Measurements from ENCODE around the gene RMND1.

Gene RMND1

GRCh38 chr6:151495380-151495779, 43.5 kb upstream of the RMND1 start:
- H2BK15ac ChIP-seq (ENCODE audit: low read length) = no peak overlapping the region
- no peak overlapping the region for H2AFZ ChIP-seq (ENCODE audit: low read length)
- no peak overlapping the region for H2BK120ac ChIP-seq (ENCODE audit: low read depth, low read length)
- no peak overlapping the region for H3K4me2 ChIP-seq (ENCODE audit: insufficient read depth, low read length, poor library complexity, severe bottlenecking)
- no peak overlapping the region for H2AK5ac ChIP-seq (ENCODE audit: low read depth, low read length)
- H3K9ac ChIP-seq (ENCODE audit: low read depth, low read length, poor library complexity) = no peak overlapping the region
- H3K79me1 ChIP-seq (ENCODE audit: low read depth, low read length) = no peaks in the 10 kb centered on the region
- no peaks in the 10 kb centered on the region for H3K9me3 ChIP-seq (replicated peaks in 1 of 2; ENCODE audit: control insufficient read depth in 2 of 2, insufficient read depth in 1 of 2, low read depth in 1 of 2, low read length in 2 of 2)
- H3K4me1 ChIP-seq (ENCODE audit: control insufficient read depth in 2 of 2, insufficient read depth in 1 of 2, low read depth in 1 of 2, low read length in 2 of 2) = peaks cover 2 to 3% of the 10 kb centered on the region in 2 donors
- WGBS, 2 donors (ENCODE audit: extremely low coverage in 2 of 2, insufficient read length in 2 of 2, insufficient replicate concordance in 1 of 2) = no CpG with 5 or more reads among the region's 9 CpGs
- no peak for DNase-seq (ENCODE audit: low spot score)
- H3K18ac ChIP-seq (ENCODE audit: low read length) = no peak overlapping the region
- peaks cover 0 to 34% (median 22%) of the 10 kb centered on the region in 3 experiments for H3K27me3 ChIP-seq (ENCODE audit: control insufficient read depth in 3 of 3, insufficient read depth in 3 of 3, low read depth in 1 of 3, low read length in 3 of 3)
- no peak overlapping the region for H3K4ac ChIP-seq (ENCODE audit: low read length)
- no peak overlapping the region for H3K27ac ChIP-seq (replicated peaks; ENCODE audit: low read length)
- no peak overlapping the region for H3K23ac ChIP-seq (ENCODE audit: low read depth, low read length, poor library complexity)
- no peaks in the 10 kb centered on the region for H3K36me3 ChIP-seq (replicated peaks in 1 of 2; ENCODE audit: control insufficient read depth in 2 of 2, insufficient read depth in 2 of 2, low read length in 2 of 2)
- no peak overlapping the region for H4K91ac ChIP-seq (ENCODE audit: low read depth, low read length, poor library complexity)
- H3K14ac ChIP-seq (ENCODE audit: low read length) = no peak overlapping the region
- no peak overlapping the region for H4K8ac ChIP-seq (ENCODE audit: low read depth, low read length)
- H3K4me3 ChIP-seq (ENCODE audit: low read length in 2 of 2) = no peak overlapping the region
- H2BK5ac ChIP-seq (ENCODE audit: low read length) = no peak overlapping the region
- H2BK12ac ChIP-seq (ENCODE audit: low read length) = no peak overlapping the region

GRCh38 chr6:151494936-151495320, 43.0 kb upstream of the RMND1 start:
- DNase-seq (ENCODE audit: low spot score) = no peak
- H3K27me3 ChIP-seq (ENCODE audit: control insufficient read depth in 3 of 3, insufficient read depth in 3 of 3, low read depth in 1 of 3, low read length in 3 of 3) = peaks cover 0 to 34% (median 22%) of the 10 kb centered on the region in 3 experiments
- H3K36me3 ChIP-seq (replicated peaks in 1 of 2; ENCODE audit: control insufficient read depth in 2 of 2, insufficient read depth in 2 of 2, low read length in 2 of 2) = no peaks in the 10 kb centered on the region
- H3K4ac ChIP-seq (ENCODE audit: low read length) = no peak overlapping the region
- no peak overlapping the region for H3K27ac ChIP-seq (replicated peaks; ENCODE audit: low read length)
- no peak overlapping the region for H2BK15ac ChIP-seq (ENCODE audit: low read length)
- H3K79me1 ChIP-seq (ENCODE audit: low read depth, low read length) = no peaks in the 10 kb centered on the region
- peaks cover 2 to 3% of the 10 kb centered on the region in 2 donors for H3K4me1 ChIP-seq (ENCODE audit: control insufficient read depth in 2 of 2, insufficient read depth in 1 of 2, low read depth in 1 of 2, low read length in 2 of 2)
- H2BK5ac ChIP-seq (ENCODE audit: low read length) = no peak overlapping the region
- no peak overlapping the region for H3K23ac ChIP-seq (ENCODE audit: low read depth, low read length, poor library complexity)
- H2BK12ac ChIP-seq (ENCODE audit: low read length) = no peak overlapping the region
- H3K9me3 ChIP-seq (replicated peaks in 1 of 2; ENCODE audit: control insufficient read depth in 2 of 2, insufficient read depth in 1 of 2, low read depth in 1 of 2, low read length in 2 of 2) = no peaks in the 10 kb centered on the region
- no CpG with 5 or more reads among the region's 4 CpGs for WGBS, 2 donors (ENCODE audit: extremely low coverage in 2 of 2, insufficient read length in 2 of 2, insufficient replicate concordance in 1 of 2)
- no peak overlapping the region for H4K91ac ChIP-seq (ENCODE audit: low read depth, low read length, poor library complexity)
- no peak overlapping the region for H2BK120ac ChIP-seq (ENCODE audit: low read depth, low read length)
- no peak overlapping the region for H3K18ac ChIP-seq (ENCODE audit: low read length)
- peak overlapping the region in 1 of 2 donors; percentile 51 for H3K4me3 ChIP-seq (ENCODE audit: low read length in 2 of 2)
- peak overlapping the region; percentile 91 for H2AFZ ChIP-seq (ENCODE audit: low read length)
- H3K14ac ChIP-seq (ENCODE audit: low read length) = no peak overlapping the region
- no peak overlapping the region for H4K8ac ChIP-seq (ENCODE audit: low read depth, low read length)
- peak overlapping the region; percentile 86 for H3K9ac ChIP-seq (ENCODE audit: low read depth, low read length, poor library complexity)
- H3K4me2 ChIP-seq (ENCODE audit: insufficient read depth, low read length, poor library complexity, severe bottlenecking) = no peak overlapping the region
- H2AK5ac ChIP-seq (ENCODE audit: low read depth, low read length) = no peak overlapping the region

GRCh38 chr6:151494235-151494935, 42.5 kb upstream of the RMND1 start:
- Histone ChIP-seq H3K9ac (ENCODE audit: low read depth, low read length, poor library complexity) (peak overlapping the region; percentile 86), H2AK5ac (ENCODE audit: low read depth, low read length) (no peak overlapping the region), H2BK5ac (ENCODE audit: low read length) (no peak overlapping the region), H2BK120ac (ENCODE audit: low read depth, low read length) (no peak overlapping the region), H2BK12ac (ENCODE audit: low read length) (no peak overlapping the region), H3K79me1 (ENCODE audit: low read depth, low read length) (no peaks in the 10 kb centered on the region), H4K91ac (ENCODE audit: low read depth, low read length, poor library complexity) (no peak overlapping the region), H3K14ac (ENCODE audit: low read length) (no peak overlapping the region), H3K36me3 (replicated peaks in 1 of 2; ENCODE audit: control insufficient read depth in 2 of 2, insufficient read depth in 2 of 2, low read length in 2 of 2) (no peaks in the 10 kb centered on the region), H3K9me3 (replicated peaks in 1 of 2; ENCODE audit: control insufficient read depth in 2 of 2, insufficient read depth in 1 of 2, low read depth in 1 of 2, low read length in 2 of 2) (no peaks in the 10 kb centered on the region), H3K18ac (ENCODE audit: low read length) (peak overlapping the region; percentile 74), H4K8ac (ENCODE audit: low read depth, low read length) (no peak overlapping the region), H3K27me3 (ENCODE audit: control insufficient read depth in 3 of 3, insufficient read depth in 3 of 3, low read depth in 1 of 3, low read length in 3 of 3) (peaks cover 0 to 34% (median 22%) of the 10 kb centered on the region in 3 experiments), H3K27ac (replicated peaks; ENCODE audit: low read length) (no peak overlapping the region), H3K4me3 (ENCODE audit: low read length in 2 of 2) (peak overlapping the region; percentile 51 to 83), H2AFZ (ENCODE audit: low read length) (peak overlapping the region; percentile 91), H3K23ac (ENCODE audit: low read depth, low read length, poor library complexity) (peak overlapping the region; percentile 12), H2BK15ac (ENCODE audit: low read length) (no peak overlapping the region), H3K4ac (ENCODE audit: low read length) (no peak overlapping the region), H3K4me2 (ENCODE audit: insufficient read depth, low read length, poor library complexity, severe bottlenecking) (peak overlapping the region; percentile 94), H3K4me1 (ENCODE audit: control insufficient read depth in 2 of 2, insufficient read depth in 1 of 2, low read depth in 1 of 2, low read length in 2 of 2) (peaks cover 2 to 3% of the 10 kb centered on the region in 2 donors)
- WGBS, 2 donors (ENCODE audit: extremely low coverage in 2 of 2, insufficient read length in 2 of 2, insufficient replicate concordance in 1 of 2) = no CpG with 5 or more reads among the region's 43 CpGs
- DNase-seq (ENCODE audit: low spot score) = peak; percentile 17

GRCh38 chr6:151493804-151494234, 41.9 kb upstream of the RMND1 start, which contains the start of gene CCDC170:
TSS of gene CCDC170 (plus strand) at chr6:151494017. CDS start at chr6:151494129, 112 bp downstream.
- H3K23ac ChIP-seq (ENCODE audit: low read depth, low read length, poor library complexity) = peak within 1 kb of the TSS; percentile 12
- no peak within 1 kb of the TSS for H2BK5ac ChIP-seq (ENCODE audit: low read length)
- no peak within 1 kb of the TSS for H3K14ac ChIP-seq (ENCODE audit: low read length)
- H2BK120ac ChIP-seq (ENCODE audit: low read depth, low read length) = no peak within 1 kb of the TSS
- no peak within 1 kb of the TSS for H2AK5ac ChIP-seq (ENCODE audit: low read depth, low read length)
- H3K9me3 ChIP-seq (replicated peaks in 1 of 2; ENCODE audit: control insufficient read depth in 2 of 2, insufficient read depth in 1 of 2, low read depth in 1 of 2, low read length in 2 of 2) = no peaks in the 10 kb centered on the region
- peak within 1 kb of the TSS; percentile 51 to 83 for H3K4me3 ChIP-seq (ENCODE audit: low read length in 2 of 2)
- H4K8ac ChIP-seq (ENCODE audit: low read depth, low read length) = no peak within 1 kb of the TSS
- H2AFZ ChIP-seq (ENCODE audit: low read length) = peak within 1 kb of the TSS; percentile 91
- DNase-seq (ENCODE audit: low spot score) = peak; percentile 38
- H3K79me1 ChIP-seq (ENCODE audit: low read depth, low read length) = no peaks in the 10 kb centered on the region
- H3K4me2 ChIP-seq (ENCODE audit: insufficient read depth, low read length, poor library complexity, severe bottlenecking) = peak within 1 kb of the TSS; percentile 94
- peaks cover 0 to 34% (median 22%) of the 10 kb centered on the region in 3 experiments for H3K27me3 ChIP-seq (ENCODE audit: control insufficient read depth in 3 of 3, insufficient read depth in 3 of 3, low read depth in 1 of 3, low read length in 3 of 3)
- H3K36me3 ChIP-seq (replicated peaks in 1 of 2; ENCODE audit: control insufficient read depth in 2 of 2, insufficient read depth in 2 of 2, low read length in 2 of 2) = no peaks in the 10 kb centered on the region
- WGBS, 2 donors (ENCODE audit: extremely low coverage in 2 of 2, insufficient read length in 2 of 2, insufficient replicate concordance in 1 of 2) = no CpG with 5 or more reads among the region's 58 CpGs
- H3K27ac ChIP-seq (replicated peaks; ENCODE audit: low read length) = no peak within 1 kb of the TSS
- H3K9ac ChIP-seq (ENCODE audit: low read depth, low read length, poor library complexity) = peak within 1 kb of the TSS; percentile 86
- no peak within 1 kb of the TSS for H2BK15ac ChIP-seq (ENCODE audit: low read length)
- H4K91ac ChIP-seq (ENCODE audit: low read depth, low read length, poor library complexity) = no peak within 1 kb of the TSS
- peaks cover 2 to 3% of the 10 kb centered on the region in 2 donors for H3K4me1 ChIP-seq (ENCODE audit: control insufficient read depth in 2 of 2, insufficient read depth in 1 of 2, low read depth in 1 of 2, low read length in 2 of 2)
- no peak within 1 kb of the TSS for H3K4ac ChIP-seq (ENCODE audit: low read length)
- no peak within 1 kb of the TSS for H2BK12ac ChIP-seq (ENCODE audit: low read length)
- H3K18ac ChIP-seq (ENCODE audit: low read length) = peak within 1 kb of the TSS; percentile 85
